DMS53 (cell line): ENCODE results near the gene PACSIN1.

ENCODE experiments used
- DNase-seq: peaks from one replicate; lab custom pipeline; 2025; lab: John Stamatoyannopoulos, UW

The PACSIN1 gene

DNA sequence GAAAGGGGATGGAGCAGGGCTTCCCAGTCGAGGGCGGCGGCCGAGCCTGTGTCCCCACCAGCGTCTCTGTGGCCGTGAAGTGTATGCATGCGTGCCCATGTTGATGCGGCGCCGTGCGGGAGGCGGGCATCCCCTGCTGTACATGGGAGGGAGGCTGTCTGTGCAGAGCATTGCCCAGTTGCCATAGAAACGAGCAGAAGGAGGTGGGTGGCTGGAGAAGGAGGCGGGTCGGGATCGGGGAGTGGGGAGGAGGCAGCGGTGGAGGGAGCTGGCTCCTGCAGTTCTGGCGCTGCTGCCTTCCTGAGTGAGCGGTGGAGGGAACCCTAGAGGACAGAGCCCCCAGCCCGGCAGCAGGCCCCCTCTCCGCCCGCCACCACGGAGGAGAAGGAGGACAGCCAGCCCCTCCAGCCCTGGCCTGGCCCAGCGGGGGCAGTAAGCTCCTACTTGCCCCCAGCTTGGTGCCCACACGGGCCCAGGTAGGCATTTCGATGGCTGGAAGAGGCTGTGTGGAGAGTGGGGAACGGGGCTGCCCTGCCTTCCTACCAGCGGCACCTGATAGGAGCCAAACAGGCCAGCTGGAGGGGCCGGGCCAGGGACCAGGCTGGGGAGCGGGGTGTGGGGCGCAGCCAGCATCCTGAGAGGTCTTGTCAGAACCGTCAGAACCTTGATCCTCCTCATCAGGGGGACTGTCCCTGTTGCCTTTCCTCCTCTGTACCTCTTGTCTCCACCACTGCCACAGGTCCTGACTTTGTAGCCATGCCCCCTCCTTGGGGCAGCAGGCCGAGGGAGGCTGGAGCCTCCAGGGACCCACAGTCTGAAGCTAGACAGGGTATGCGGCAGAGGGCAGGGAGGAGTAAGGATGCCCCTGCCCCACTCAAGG lies 49.0 kb downstream of the PACSIN1 start:
- DNase-seq = no peak

DNA sequence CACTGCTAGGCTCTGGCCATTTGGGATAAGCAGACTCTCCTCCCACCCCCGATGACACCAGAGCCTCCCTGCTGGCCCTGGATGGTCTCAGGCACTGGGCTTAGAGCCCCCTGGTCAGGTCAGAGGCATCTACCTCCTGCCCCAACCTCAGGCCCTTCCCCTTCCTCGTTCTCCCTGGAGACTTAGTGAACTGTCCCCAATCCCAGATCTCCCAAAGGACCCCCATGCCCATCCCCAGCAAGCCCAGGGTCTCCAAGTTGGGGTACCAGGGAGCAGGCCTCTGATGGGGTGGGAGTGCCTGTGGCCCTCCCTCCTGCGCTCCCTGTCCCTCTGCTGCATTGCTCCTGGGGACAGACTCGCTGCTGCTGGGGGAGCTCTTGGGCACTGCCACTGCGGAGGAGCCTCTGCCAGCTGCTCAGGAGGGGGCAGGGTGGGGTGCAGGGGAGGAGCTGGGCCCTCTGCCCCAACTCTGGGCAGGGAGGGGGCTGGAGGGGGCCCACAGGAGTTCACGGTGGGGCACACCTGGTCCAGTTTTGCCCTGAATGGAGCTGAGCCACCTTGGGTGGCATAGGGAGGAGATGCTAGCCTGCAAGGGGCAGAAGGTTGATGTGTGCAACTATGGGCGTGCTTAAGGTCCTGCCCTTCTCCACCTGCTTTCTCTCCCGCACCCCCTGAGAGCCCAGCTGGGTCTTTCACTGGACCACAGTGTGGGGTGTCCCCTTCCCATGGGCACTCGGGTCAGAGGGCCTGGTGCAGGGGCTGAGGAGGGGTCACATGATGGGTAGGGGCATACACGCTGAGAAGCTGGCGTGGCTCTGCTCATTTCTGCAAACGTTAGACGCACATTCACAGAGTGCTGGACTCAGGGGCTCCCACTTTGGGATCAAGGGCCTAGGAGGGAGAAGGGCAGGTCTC lies 49.9 kb downstream of the PACSIN1 start:
- DNase-seq = no peak

DNA sequence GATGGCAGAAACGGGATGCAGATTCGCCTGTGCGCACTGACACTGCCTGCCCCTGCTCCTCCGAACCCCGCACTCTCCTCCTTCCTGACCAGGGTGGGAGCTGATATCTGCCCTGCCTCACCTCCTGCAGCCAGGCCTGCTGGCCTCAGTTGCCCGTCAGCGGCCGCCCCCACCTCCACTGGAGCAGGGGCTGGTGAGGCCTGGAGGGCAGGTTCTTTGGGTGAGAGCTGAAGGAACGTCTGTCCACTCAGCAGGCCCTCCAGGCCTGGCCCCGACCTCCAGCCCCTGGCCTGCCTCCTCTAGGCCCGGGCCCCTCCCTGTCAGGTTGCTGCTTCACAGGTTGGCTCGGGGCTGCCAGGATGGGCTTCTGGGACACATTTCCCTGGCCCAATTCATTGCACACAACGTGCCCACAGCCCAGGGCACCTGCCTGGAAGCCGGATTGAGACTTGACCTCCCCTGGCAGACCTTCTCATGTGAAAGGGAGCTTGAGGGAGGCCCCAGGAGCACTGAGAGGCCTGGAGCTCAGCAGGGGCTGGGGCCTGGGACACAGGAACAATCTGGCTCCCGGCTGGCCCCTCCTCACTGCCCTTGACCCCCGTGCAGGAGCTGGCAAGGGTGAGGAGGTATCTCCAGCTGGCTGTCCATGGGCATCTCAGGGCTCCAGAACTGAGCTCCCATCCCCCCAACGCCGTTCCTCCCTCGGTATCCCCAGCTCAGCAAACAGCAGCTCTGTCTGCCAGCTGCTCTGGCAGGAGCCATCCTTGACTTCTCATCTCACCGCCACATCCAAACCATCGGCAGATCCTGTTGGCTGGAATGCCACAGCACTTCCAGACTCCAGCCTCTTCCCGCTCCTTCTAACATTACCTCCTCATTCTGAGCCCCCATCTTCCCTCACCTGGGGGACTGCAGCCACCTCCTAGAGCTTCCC lies 50.8 kb downstream of the PACSIN1 start:
- DNase-seq = no peak

DNA sequence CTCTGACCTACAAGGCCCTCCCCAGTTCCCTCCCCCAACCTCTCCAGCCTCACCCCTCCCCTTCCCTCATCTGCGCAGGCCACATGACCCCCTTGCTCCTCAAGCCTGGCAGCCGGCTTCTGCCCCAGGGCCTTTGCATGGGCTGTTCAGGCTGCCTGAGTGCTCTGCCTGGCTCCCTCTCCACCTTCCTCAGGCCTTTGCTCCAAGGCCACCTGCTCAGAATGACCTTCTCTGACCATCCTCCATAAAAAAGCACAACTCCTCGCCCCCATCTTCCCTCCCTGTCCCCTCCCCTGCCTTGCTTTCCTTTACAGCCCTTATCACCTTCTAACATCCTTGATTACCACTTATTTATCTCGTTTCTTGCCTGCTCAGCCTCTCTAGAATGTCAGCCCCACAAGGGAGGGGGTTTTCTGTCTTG lies 51.6 kb downstream of the PACSIN1 start:
- DNase-seq = no peak

DNA sequence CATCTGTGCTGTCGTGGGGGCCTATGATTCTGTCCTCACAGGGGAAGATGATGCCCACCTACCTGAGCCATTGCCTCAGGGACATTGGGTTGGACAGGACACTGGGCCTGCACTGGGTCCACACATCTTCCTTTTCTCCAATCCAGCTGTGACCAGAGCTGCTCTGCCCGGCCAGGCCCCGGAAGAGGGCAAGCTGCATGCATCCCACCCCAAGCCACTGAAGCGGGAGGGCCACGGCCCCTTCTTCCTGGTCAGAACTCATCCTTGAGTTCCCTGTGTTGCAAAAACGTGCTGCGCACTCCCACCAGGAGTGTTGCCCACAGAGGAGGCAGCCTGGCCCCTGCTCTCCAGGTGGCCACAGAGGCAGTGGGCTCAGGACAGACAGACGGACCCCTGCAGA lies 52.1 kb downstream of the PACSIN1 start:
- DNase-seq = no peak

DNA sequence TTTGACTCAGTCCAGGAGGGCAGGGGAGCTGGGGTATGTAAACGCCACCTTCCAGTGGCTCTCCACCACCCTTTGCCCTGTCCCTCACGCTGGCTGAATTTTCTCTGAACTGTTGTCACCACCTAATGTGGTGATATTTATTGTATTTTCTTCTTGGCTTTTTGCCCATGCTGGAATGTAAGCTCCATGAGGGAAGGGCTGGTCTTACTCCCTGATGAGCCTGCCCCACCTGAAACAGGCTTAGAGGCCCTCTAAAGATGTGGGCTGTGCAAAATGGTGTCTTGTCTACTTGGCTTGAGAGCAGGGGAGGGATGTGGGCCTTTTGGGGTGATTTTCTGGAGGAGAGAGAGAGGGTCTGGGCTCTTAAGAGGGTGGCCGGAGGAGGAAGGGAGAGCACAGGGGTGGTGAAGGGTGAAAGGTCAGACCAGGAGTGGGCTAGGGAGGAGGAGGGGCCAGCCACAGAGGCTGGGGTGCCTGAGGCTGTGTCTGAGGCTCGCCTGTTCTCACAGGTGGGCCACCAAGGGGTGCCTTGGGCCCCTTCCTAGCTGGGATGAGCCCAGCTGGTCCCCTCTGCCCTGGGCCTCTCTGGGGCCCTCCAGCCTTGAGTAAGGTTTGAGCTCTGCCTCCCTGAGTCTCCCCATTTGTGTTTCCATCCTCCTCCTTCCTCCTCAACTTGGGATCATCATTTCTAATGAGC lies 52.9 kb downstream of the PACSIN1 start:
- DNase-seq = no peak

DNA sequence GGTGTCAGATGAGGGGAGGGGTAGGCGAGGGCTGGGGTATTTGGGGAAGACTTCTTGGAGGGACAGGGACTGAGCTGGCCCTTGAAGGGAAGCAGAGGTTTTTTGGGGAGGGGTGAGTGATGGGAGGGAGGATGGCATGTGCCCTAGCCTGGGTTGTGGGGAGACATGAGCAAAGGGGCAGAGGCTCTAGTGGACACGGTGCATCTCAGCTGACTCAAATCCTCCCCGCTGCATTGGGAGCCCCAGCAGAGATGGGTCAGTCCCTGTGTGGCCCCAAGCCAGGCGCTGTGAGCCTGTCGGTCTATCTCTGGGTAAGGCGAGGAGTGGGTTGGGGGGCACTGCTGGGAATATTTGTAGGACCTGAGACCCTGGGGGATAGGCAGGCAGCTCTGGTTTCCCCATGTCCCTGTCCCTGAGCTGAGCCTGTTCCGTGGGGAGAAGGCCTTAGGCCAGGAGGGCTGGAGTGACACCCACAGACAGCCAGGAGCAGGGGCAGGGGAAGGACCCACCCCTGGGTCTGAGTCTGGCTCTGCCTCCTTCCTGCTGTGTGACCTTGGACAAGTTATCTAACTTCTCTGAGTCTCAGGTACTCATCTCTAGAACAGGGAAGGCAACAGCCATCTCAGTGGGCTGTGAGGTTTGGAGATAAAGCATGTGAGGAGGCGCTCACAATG lies 54.2 kb downstream of the PACSIN1 start:
- DNase-seq = no peak

DNA sequence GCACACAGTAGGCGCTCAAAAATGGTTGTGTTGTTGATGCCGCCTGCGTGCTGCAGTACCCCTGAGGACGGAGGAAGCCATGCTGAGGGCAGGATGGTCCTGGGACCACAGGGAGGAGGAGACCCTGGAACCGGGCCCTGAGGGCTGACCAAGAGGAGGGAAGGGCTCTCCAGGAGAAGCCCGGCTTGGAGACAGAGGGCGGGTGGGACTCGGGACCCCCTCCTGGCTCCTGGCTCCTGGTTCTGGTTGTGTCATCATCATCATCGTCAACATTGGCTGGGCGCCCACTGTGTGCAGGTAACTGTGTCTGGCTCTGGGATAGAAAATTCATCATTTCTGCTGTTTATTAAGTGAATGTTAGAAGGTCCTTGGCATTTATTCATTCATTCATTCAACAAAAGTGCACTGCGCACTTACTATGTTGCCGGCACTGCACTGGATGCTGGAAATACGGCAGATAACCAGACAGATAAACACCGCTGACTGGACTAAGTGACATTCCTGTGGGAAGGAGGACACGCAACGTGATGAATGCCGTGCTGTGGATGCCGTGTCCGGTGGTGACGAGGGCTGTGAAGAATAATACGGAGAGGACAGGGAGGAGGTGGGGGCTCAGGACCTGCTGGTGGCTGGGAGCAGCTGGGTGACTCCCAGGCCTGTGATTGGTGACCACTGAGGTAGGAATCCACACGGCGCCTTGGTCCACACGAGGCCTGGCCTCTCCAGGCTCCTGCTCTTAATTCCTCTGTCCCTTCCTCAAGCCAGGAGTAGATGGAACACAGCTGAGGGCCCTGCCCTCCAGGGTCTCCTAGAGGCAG lies 55.0 kb downstream of the PACSIN1 start:
- no peak for DNase-seq

DNA sequence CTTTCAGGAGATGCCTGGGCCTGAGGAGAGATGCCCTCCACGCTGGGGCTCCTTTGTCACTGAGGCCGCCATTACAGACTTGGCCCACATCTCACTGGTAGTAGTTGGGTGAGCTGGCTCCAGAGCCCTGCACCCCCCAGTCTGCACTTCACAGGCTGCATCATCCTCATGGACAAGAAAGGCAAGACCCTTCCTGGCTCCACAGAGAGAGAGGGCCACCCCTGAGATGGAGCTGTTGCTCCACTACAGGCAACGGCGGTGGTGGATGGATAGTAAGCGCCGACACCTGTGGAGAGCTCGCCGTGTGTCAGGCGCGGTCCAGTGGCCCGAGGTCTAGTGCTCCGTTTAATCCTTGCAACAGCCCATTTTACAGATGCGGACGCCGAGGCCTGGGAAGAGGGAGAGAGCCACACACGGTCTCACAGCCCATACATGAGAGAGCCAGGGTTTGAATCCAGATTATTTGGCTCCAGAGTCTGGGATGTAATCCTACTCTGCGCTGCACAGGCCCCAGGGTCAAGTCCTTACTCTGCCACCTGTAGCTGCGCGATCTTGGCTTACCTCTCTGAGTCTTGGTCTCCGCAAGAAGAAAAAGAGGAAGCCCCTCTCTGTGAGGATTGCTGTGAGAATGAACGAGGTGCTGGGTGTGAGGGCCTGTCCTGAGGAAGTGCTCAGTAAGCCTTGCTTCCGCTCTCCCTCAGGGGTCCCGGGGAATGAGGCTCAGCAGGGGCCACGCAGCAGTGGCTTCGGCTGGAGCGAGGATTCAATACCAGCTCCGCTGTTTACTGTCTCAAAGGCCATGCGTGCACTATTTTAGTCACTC lies 55.8 kb downstream of the PACSIN1 start:
- DNase-seq = no peak

DNA sequence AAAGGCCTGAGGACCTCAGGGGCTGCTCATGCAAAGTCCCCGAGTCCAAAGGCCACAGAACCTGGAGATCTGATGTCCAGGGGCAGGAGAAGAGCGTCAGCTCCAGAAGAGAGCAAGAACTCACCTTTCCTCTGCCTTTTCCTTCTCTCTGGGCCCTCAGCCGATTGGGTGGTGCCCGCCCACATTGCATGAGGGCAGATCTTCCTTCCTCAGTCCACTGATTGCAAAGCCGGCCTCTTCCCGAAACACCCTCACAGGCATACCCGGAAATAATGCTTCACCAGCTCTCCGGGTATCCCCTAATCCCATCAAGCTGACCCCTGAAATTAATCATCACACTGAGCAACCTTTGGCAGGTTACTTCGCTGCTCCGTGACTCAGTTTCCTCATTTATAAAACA lies 56.9 kb downstream of the PACSIN1 start:
- no peak for DNase-seq

DNA sequence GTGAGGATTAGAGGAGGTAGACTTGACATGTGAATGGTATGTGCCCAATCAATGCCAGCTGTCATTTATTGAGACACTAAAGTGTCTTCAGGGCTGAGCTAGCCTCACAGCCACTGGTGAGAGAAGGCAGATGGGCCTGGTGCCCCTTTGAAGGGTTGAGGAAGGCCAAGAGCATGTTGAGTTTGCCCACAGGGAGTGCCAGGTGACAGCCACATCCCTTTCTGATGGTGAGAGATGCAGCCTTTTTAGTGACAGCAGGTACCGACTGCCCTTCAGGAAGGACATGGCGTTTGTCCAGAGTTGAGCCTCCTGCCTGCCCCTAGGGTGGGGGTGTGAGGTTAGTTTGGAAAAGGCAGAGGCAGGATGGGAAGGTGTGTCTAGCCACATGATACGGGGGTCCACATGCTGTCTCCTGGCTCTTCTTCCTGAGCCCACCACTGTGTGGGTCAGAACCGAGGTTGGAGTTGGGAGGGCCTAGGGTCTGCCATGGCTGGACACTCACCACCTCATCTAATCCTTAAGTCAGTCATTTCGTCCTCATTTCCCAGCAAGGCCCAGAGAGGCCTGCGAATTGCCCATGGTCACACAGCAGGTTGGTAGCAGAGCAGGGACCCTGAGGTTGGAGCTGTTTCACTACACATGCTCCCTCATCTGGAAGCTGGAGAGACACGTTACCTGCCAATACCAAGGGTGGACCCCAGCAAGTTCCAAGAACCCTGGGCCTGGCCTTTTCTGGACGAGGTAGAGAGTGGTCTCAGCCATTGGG lies 57.7 kb downstream of the PACSIN1 start:
- no peak for DNase-seq

DNA sequence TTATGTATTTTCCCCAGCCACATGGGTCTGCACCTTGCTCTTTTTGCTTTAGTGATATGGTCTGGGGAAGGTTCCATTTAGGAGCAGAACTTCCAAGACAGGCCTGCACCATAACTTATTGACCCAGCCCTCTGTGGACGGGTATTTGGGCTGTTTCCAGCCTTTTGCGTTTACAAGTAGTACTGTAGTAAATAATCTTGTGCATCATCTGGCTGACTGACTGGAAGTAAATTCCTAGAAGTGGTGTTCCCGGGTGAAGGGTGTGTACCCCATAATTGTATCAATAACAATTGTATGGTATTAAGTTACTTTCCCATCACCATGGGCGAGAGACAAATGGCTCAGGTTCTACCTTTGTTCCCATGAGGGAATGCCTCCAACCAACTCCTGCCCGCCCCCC lies 58.6 kb downstream of the PACSIN1 start:
- DNase-seq = no peak

DNA sequence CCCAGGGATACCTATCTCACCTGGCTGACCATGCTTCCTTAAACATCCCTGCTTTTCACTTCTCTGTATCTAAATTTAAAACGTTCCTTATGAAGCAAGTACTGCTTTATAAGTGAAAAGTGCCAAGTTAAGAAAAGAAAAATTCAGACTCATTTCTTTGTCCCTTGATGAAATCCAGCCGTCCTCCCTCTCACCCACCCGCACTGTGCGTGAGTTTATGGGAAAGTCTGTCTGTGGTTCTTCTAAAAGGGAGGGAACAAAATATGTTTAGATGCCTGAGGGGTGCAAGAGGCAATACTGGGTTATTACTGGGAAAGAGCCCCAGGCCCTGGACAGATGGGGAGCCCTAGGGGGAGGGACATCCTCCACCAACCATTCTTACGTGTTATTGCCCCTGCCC lies 59.1 kb downstream of the PACSIN1 start:
- no peak for DNase-seq

DNA sequence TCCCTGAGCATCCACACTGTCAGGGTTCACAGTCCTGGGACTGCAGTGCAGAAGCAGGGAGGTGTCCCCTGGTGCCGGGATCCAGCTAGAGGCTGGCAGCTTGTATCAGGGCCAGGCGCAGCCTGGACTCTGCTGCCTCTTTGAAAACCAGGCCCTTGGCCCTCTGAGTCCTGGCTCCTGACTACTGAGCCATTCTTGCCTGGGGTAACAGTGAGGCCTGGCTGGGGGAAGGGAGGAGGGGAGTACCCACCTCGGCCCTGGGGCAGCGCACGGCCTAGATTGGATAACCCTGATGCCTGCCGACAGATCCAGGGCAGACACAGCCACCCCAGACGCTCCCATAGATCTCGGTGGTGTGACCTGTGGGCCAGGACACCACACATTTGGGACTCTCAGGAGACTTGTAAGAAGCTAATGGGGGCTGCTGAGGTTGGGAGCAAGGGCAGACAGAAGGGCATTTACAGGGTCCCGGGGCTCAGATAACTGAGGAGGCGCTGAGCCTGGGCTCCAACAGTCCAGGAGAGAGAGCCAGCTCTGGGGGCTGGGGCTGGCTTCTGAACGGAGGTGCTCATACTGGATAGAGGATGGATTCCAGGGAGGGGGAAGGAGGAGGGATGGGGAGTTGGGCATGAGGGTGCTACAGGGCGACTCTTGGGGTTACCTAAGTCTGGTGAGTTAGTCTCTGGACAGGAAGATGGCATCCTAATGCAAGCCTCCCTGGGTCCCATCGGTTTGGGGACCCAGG lies 59.7 kb downstream of the PACSIN1 start:
- DNase-seq = no peak

DNA sequence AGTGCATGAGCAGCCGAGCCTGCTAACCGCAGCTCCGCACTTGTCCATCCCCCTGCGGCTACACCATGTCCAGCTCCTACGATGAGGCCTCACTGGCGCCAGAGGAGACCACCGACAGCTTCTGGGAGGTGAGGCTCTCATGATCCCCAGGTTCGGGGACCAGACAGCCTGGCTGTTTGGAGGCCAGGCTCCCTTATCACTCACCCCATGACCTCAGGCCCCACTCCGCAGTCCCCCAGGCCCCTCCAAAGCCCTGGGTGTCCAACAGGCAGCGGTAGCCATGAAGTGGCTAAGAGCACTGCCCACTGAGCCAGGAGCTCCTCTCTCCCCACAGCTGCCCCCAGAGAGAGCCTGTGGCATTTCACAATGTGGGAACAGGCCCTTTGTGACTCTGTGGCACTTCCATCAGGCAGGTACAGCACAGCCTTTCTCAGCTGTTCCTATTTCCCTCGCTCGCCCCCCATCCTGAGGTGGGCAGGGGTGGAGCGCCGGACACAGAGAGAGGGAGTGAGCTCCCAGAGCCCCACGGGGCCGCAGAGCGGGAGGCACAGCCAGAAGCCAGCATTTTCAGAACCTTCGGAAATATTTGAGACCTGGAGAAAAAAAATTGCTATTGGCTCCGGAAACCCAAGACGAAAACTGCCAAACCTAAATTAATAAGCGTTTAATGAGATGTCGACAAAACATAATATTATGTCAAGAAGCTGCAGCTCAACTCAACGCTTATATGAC lies 60.5 kb downstream of the PACSIN1 start:
- DNase-seq = no peak

DNA sequence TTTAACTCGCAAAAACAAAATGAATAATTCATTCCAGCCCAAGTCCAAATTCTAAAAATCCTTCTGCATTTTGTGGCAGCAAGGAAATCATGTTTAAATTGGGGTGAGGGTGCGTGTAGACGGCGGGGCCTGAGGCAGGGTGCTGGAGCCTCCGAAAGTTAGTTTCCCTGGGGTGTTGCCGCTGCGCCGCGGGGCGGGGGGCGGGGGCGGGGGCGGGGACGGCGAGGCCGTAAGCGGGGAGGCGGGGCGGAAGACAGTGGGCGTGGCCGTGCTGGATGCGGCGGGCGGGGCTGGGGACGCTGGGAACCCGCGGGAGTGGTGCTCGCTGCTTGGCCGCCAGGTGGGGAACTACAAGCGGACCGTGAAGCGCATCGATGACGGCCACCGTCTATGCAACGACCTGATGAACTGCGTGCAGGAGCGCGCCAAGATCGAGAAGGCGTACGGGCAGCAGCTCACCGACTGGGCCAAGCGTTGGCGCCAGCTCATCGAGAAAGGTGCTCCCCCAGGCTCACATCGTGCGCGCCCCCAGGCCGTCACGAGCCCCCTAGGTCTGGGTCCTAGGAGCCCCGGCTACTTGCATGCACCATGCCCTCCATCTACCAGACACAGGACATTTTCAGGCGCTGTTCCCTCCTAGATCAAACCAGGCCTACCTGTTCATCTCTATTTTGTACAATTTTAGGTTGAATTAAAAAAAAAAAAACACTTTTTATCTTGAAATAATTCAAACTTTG lies 61.3 kb downstream of the PACSIN1 start:
- peak; percentile 95 for DNase-seq
